Gastrocnemius medialis (tissue), 4 donors: ENCODE results near the gene OSM.

ENCODE experiments used
- POLR2A ChIP-seq, 2 donors: fragments of 450-650 bp; IDR thresholded peaks; one replicate each; pipeline ENCODE4 v1.6.1; 2017; ENCODE audit warnings: antibody characterized with exemption in 2 of 2, mild to moderate bottlenecking in 2 of 2, moderate library complexity in 2 of 2
- TF ChIP-seq, protein P1 (sequence below), 5 experiments: fragments of 450-650 bp in 3 of 5; fragments of 200-600 bp in 2 of 5; sonication (generic) in 2 of 5; IDR thresholded peaks in 4 of 5; conservative IDR thresholded peaks in 1 of 5; 1 replicate in 4 of 5; 2 replicates in 1 of 5; pipeline ENCODE4 v1.5.1; 2016 to 2019; ENCODE audit warnings: antibody characterized with exemption in 5 of 5, mild to moderate bottlenecking in 3 of 5, moderate library complexity in 3 of 5

DNA sequence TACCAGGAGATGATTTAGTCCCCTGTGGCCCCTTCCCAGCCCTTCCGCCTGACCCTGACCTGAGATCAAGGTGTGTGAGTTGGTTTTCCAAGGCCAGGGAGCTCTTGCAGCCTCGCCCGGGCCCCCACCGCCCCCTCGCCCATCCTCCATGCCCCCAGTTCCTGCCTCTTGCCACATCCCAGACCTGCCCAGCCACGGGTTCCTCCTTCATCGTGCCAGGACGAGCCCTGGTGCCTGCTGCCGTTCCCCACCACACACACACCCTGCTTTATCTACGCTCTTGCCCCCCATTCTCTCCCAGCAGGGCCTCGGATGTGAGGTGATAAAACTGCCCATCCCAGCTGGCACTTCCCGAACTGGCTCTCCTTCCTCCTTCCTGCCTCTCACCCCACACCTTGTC lies 18.7 kb downstream of the OSM start:
- TF ChIP-seq, protein P1, sequence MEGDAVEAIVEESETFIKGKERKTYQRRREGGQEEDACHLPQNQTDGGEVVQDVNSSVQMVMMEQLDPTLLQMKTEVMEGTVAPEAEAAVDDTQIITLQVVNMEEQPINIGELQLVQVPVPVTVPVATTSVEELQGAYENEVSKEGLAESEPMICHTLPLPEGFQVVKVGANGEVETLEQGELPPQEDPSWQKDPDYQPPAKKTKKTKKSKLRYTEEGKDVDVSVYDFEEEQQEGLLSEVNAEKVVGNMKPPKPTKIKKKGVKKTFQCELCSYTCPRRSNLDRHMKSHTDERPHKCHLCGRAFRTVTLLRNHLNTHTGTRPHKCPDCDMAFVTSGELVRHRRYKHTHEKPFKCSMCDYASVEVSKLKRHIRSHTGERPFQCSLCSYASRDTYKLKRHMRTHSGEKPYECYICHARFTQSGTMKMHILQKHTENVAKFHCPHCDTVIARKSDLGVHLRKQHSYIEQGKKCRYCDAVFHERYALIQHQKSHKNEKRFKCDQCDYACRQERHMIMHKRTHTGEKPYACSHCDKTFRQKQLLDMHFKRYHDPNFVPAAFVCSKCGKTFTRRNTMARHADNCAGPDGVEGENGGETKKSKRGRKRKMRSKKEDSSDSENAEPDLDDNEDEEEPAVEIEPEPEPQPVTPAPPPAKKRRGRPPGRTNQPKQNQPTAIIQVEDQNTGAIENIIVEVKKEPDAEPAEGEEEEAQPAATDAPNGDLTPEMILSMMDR (IDR thresholded peaks at IDR 0.05 in 4 of 5, conservative IDR thresholded peaks at IDR 0.05 in 1 of 5) = no peak
- no peak for TF ChIP-seq POLR2A (IDR thresholded peaks at IDR 0.05)
